ENCODE measurements around the gene LSAMP.
"Not testable (repeated sequence)": the region's sequence is repeated elsewhere in the genome, so short reads cannot be mapped to it uniquely, and the experiment has no call there.

The LSAMP gene

DNA sequence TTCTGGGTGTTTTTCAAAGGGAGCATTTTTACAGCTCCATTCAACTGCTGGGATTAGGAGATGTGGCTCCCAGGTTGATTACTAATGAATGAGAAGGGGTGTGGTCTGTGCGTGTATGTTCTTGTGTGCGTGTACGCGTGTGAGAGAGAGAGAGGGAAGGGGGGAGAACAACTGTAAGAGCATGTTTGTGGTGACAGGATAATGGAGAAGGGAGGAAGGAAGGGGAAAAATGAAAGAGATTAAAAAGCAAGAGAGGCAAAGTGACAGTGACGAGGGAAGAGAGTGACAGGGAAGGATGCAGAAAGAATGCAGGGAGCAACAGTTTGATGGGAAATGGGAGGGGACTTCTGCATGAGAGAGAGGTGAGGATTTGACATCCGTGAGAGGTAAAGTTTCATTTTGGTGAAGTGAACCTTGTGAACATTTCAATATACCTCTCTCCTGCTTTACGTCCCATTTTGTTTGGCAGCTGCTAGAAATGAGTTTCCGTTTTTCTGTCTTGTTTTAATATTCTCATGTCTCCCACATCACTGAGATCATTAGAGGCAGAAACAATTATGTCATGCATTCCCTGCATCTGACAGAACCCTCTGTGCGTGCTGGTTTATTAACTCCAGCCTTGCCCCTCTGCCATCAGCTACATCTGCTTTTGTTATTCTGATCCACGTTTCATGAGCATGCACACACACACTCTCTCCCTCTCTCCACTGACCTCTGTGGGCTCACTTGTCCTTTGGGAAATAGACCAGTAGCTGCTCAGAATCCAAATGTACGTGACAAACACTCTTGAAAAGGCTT is 660.3 kb downstream of the LSAMP start:
- DNase-seq, result no peak

DNA sequence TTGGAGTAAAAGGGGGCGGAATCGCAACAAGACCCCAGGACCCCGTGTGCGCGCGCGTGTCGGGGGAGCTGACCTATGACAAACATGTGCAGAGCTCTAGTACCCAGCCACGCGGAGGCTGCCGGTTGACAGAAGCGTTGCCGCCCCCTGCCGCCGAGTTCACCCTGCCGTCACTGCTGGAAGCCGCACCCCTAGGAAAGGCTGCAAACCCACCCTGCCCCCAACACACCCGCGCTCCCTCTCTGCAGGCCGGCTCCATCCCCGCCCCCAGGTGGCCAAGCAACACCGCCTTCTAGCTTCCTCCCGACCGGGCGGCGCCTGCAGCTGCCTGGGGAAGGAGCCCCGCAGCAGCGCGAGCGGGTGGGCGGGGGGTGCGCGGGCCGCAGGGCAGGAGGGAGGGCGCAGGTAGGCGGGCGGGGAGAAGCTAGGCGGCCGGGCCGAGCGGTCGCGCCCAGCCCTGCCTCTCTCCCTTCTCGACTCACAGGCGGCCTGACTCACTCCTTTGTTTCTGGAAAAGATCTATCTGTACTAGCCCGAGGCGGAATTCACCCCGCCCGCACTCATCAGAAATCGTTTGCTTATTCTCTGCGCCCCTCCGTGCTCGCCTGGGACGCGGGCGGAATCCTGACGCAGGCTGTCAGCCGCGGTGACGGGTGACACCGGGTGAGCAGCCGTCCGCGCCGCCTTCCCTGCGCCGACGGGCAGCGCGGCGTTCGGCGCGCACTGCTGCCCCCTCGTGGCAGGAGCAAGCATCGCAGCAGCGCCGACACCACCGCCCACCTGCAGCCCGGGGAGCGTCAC is 661.1 kb downstream of the LSAMP start:
- peak; percentile 90 to 91 for DNase-seq

DNA sequence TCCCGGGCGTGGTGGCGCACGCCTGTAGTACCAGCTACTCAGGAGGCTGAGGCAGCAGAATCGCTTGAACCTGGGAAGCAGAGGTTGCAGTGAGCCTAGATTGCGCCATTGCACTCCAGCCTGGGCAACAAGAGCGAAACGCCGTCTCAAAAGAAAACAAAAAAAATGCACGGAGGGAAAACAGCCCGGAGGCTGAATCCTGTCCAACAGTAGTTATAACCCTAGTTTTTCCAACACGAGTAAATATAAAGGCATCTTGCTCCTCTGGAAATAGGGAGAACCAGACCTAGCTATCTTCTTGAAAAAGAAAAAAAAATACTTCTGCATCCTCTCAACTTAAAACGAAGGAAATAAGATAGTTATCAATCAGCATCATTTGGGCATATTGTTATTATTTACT is 661.9 kb downstream of the LSAMP start:
- DNase-seq, result not testable (repeated sequence)

DNA sequence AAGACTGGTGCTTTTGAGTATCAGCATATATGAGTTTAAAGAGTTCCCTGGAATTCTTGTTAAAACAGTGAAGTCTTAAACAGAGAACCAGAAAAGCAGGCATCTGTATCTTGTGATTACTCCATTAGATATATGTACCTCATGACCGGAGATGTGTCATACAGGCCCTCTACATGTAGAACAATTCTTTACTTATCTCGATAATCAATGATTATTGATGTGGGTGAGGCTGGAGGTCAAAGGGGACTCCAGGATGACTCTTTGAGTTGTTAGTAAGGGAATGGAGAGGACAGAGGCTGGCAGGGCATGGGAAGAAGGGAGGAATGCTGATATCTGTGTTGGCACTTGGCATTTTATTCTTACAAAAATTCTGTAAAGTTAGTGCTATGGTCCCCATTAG is 666.3 kb downstream of the LSAMP start:
- DNase-seq, result no peak

DNA sequence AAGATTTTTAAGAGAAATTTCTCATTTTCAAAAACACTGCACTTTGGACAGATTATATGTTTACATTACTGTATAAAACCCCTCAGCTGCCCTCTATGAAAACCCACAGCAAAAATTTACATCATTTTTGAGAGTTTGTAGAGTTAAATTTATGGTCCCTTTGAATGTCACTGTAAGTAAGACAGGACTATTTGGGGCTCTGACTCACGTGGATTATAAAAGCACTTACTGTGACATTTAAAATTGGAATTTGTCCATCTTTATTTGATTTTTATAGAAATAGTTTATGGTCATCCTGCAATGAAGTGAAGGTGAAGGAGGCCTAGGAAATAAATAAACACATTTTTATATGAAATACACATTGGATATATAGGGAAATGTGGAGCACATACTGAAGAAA is 672.3 kb downstream of the LSAMP start:
- DNase-seq, result no peak

DNA sequence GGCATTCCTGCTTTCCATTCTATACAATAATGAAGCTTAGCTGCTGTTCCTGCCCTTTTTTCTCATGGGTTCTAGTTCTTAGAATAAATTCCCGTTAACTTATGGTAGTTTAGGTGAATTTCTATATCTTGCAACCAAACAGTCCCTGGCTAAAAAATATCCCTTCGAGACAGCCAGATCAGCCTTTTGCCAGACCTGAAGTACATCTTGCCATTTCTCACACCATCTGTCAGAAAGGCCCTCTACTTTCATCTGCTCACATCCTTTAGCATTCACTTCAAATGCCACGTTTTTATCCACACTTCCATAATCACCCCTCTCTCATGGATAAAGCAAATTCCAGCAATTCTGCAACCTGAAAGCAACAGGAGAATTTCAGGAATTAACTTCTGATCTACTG is 676.6 kb downstream of the LSAMP start:
- no peak for DNase-seq

DNA sequence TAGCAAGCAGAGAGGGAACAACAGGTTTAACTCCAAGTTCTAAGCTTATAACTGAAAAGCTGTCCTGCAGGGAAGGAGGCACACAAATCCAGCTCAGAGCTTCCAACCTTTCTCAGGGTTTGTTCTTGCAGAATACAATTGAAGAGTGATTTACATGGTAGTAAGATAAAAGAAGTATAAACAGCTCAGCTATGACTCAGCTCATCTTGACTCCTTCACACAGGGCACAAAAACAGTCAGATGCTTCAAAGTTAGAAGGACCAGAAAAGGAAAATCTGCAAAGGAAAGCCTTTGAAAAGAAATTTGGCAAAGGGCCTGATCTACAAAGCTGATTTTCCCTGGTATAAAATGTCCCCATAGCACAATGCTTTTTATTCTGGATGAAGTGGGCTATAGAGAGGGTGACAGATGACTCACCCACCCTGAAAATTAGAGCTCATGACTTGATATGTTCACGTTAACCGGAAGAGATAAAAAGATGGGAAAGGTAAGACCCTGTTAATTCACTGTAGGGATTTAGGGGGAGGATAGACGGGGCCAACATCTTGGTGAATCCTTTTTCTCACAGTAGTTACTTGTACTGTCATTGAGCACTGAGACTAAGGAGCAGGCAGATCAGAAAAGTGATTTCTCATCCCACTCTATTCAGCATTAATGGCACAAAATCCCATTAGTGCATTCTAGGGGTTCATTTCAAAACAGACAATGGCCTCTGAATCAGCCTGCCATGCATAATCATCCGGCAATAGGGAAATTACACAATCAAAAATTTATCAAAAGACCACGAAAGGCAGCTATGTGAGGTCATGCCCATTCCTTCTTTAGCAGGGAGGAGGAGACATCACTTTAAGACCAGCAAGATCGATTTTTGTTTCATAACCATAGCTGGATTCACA is 678.5 kb downstream of the LSAMP start:
- no peak for DNase-seq

DNA sequence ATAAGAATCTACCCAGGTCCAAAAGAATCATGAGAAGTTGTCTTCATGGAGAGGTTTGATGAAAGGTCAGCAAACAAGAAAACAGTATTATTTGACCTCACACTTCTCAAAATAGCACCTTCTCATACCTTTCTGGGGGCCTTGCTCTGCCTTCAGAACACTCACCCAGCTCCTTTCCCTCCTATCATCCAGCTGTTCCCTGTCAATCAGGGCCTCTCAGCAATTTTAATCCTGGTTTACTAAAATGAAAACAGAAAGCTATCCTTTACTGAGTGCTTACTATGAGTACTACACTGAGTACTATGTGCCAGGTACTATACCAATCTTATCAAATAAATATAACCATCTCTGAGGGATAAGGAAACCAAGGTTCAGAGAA is 683.4 kb downstream of the LSAMP start:
- DNase-seq, result no peak

DNA sequence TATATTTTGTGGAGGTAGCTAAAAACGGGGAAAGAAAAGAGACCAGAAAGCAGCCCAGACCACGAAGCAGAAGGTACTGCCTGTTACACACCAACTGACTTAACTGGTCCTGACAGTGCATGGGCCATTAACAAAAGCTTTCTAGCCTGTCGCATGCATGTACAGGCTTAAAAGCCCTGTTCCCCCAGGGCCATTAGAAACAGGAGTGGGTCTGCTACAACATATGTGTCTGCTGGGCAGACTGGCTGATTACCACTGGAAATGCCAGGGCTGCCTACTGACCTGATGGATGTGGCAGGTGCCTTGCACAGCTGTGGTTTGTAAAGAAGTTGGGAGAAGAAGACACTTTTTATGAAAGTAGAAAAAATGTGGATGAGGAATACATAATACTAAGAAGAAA is 684.6 kb downstream of the LSAMP start:
- no peak for DNase-seq

DNA sequence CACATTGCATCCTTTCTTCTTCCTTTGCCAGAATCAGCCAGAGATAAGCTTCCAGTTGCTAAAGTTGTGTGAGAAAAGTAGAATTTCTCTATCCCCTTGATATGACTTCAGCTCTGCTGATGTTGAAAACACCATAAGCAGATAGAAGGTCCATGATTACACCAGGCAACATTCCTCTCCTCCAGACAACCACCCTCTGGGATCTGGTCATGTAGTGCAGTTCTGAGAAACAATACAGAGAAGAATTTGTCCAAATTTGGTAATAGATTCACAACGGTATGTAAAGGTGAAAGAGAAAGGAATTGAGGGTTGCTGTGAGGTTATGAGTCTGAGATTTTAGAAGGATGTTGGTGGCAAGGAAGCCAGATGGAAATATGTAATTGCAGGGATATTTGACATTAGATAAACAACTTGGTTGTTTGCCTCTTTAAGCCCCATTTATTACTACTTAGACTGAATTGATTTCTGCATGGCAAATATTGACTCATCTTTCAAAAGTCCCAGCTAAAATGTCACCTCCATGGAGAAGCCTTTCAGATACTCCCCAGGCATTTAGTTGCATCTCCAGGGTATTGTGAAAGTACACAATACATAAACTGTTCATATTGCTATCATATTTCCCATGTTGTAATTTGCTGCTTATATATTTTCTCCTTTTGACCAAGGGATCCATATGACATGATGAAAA is 687.1 kb downstream of the LSAMP start:
- no peak for DNase-seq

DNA sequence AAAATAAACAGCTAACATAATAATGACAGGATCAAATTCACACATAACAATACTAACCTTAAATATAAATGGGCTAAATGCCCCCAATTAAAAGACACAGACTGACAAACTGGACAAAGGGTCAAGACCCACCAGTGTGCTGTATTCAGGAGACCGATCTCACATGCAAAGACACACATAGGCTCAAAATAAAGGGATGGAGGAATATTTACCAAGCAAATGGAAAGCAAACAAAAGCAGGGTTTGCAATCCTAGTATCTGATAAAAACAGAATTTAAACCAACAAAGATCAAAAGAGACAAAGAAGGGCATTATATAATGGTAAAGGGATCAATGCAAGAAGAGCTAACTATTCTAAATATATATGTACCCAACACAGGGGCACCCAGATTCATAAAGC is 692.3 kb downstream of the LSAMP start:
- DNase-seq, result not testable (repeated sequence)

All from CD4-positive, alpha-beta T cell treated with Interleukin-1 beta for 1 hour (primary cell).